ENCODE results near the gene CEP162.
"Not testable (repeated sequence)": the region's sequence is repeated elsewhere in the genome, so short reads cannot be mapped to it uniquely, and the experiment has no call there.

CEP162 gene

GRCh38 chr6:84086545-84087429, 140.7 kb downstream of the CEP162 start:
- DNase-seq (ENCODE audit: low read depth in 1 of 2, low spot score in 1 of 2) = no peak

GRCh38 chr6:84086056-84086455, 141.4 kb downstream of the CEP162 start:
- DNase-seq (ENCODE audit: low read depth in 1 of 2, low spot score in 1 of 2) = no peak

DNA sequence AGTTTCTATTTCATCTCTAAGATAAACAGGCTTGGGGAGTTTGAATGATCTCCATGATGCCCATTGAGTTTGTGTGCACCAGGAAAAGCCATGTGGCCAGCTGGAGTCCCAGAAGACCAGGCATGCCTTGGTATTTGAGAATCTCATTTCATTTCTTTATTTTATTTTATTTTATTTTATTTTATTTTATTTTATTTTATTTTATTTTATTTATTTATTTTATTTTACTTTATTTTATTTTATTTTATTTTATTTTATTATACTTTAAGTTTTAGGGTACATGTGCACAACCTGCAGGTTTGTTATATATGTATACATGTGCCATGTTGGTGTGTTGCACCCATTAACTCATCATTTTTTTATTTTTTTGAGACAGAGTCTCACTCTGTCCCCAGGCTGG, 142.7 kb downstream of the CEP162 start:
- DNase-seq (ENCODE audit: low read depth in 1 of 2, low spot score in 1 of 2) = not testable (repeated sequence)

GRCh38 chr6:84082689-84083265, 144.7 kb downstream of the CEP162 start:
- no peak for DNase-seq (ENCODE audit: low read depth in 1 of 2, low spot score in 1 of 2)

DNA sequence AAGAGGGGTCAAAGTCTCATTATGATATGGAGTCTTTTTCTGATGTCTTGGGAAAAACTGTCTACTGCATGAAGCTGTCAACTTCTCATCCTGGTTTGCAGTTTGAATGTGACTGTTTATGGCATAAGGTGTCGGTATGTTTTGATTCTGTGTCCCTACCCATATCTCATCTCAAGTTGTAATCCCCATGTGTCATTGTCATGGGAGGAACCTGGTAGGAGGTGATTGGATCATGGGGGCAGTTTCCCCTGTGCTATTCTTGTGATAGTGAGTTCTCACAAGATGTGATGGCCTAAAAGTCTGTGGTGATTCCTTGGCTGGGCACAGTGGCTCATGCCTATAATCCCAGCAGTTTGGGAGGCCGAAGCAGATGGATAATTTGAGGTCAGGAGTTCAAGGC, 146.2 kb downstream of the CEP162 start:
- DNase-seq (ENCODE audit: low read depth in 1 of 2, low spot score in 1 of 2) = no peak

GRCh38 chr6:84078335-84078734, 149.1 kb downstream of the CEP162 start:
- no peak for DNase-seq (ENCODE audit: low read depth in 1 of 2, low spot score in 1 of 2)

DNA sequence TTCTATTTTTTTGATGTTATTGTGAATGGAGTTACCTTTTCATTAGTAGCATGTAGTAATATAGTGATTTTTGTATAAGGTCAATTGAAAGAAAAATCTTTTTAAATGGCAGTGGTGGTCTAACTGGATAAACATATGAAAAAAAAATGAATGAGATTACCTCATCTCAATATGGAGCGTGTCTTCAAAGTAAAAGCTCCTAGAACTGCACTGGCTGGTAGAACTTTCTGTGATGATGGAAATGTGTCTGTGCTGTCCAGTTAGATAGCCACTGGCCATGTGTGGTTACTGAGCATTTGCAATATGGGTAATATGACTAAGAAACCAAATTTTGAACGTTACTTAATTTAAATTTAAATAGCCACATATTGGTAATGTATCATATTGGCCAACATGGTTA, 149.8 kb downstream of the CEP162 start:
- no peak for DNase-seq (ENCODE audit: low read depth in 1 of 2, low spot score in 1 of 2)

DNA sequence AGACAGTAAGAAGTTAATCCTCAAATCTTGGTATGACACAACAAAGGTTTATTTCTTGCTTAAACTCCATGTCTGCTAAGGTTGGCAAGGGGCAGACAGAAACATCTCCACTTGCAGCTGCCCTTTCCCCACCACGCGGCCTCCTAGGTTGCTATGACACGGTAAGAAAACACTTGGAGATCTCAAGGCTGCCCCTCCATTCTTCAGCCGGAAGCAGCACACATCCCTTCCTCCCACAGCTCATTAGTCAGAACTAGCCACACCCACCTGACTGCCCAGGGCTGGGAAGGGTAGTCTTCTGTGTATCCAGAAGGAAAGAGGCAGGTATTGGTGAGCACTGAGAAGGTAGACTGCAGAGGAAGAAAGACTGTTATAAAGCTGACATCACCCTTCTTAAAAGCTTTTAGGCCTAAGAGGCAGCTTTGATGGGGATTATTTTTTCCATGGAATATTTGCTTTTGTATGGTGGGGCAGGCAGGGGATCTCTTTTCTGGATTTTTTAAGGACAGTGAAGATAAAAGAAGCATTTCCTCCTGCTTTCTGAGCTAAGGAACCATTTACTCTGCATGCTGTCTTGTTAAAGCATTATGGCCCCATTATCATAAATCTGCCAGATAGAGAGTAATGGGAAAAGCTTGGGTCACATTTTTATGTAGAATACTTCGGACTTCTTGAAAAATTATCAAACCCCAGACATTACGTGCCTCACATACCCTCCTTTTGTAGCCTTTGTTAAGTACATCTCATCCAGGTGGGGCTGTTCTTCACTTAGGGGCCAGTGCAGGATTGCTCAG, 152.3 kb downstream of the CEP162 start:
- DNase-seq (ENCODE audit: low read depth in 1 of 2, low spot score in 1 of 2) = no peak
